Activated T-helper 1 cell treated with Interleukin-2 at 50 U/mL for 16 hours (primary cell): Measurements from ENCODE around the gene RBM19.

Experiments used
- DNase-seq: peaks from one replicate; pipeline ENCODE4 v3.0.0-alpha.2; 2020; ENCODE audit warnings: low read depth

RBM19 gene

GRCh38 chr12:113776536-113776935, 189.6 kb downstream of the RBM19 start:
- DNase-seq: no peak

DNA sequence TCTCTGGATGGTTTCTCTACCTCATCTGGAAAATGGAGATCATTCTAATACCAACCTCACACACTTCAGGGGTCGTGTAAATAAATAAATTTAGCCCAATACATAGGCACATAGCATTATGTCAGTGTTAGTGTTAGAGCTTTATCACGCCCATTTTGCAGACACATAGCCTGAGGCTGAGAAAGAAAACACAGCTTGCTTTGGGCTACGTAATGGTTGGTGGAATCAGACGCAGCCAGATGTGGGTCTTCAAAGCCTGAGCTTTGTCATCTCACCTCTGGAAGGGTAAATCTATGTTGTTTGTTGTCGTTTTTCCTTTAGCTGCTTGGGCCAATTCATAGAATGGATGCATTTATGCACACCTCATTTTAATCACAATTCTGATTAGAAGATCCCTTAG, 191.6 kb downstream of the RBM19 start:
- DNase-seq: no peak

DNA sequence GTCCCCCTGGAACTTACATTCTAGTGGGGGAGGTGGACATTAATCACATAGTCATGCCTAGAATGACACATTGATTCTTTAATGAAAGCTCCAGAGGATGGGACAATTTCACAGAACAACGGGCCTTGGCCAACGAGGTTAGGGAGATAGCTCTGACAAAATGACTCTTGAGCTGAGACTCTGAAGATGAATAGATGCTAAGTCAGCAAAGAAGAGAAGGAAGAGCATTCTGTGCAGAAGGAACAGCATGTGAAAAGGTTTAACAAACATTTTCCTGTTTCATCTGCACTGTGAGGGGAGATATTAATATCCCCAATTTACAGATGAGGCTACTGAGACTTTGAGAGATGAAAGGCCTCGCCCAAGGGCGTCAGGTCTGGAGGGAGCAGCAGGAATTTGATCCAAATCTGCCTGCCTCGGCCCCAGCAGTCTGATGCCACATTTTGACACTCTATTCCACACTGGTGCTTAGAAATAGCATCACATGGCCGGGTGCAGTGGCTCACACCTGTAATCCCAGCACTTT, 193.6 kb downstream of the RBM19 start:
- DNase-seq: no peak

DNA sequence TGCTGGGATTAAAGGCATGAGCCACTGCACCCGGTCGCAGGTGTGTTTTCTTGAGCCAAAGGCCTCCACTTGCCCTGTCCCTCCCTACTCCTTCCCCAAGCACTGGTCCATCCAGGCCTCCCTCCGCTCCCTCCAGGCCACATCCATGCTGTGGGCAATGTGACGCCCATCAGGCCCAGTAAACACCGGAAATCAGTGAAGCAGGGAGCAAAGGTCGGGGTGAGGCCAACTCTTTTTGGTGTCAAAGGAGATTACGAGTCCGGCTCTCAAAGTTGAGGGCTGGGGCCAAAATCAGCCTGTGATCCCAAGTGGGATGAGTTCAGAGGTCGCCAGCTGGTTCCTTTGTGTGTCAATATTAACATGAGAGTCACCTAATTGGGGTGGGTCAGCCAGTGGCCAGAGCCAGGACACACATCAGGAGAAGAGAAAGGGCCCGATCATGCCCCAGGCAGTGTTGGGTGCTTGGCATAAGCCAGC, 195.7 kb downstream of the RBM19 start:
- DNase-seq: no peak

DNA sequence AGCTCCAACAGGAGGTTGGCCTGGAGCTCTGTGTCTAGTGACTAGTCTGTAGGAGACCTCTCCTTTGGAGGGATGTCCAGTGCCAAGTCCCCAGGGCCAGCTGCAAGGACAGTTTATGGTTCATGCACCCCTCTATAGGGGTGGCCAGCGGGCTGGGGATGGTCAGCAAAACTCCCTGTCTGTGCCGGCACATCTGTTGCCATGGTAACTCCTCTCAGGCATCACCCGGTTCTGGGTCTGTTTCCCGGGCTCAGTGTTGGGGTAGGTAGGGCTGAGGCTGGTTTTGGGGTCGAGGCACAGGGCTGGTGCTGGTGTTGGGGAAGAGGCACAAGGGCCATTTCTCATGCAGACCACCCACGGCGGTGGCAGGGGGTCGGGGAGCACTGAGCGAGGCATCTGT, 196.8 kb downstream of the RBM19 start:
- no peak for DNase-seq

DNA sequence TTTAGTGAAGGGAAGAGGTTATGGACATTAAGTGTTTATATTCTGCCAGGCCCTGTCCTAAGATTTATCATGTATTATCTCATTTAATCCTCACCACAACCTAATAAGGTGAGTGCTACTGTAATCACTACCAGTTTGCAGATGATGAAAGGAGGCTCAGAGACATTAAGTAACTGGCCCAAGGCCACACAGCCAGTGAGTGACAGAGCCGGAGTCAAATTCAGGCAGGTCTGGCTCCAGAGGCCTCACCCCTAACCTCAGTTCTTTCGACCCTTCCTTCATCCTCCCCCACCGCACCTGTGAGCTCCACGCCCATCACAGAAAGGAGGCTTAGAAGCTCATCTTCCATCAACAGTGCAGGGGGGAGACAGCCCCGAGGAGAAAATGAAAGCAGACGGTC, 197.3 kb downstream of the RBM19 start:
- no peak for DNase-seq

DNA sequence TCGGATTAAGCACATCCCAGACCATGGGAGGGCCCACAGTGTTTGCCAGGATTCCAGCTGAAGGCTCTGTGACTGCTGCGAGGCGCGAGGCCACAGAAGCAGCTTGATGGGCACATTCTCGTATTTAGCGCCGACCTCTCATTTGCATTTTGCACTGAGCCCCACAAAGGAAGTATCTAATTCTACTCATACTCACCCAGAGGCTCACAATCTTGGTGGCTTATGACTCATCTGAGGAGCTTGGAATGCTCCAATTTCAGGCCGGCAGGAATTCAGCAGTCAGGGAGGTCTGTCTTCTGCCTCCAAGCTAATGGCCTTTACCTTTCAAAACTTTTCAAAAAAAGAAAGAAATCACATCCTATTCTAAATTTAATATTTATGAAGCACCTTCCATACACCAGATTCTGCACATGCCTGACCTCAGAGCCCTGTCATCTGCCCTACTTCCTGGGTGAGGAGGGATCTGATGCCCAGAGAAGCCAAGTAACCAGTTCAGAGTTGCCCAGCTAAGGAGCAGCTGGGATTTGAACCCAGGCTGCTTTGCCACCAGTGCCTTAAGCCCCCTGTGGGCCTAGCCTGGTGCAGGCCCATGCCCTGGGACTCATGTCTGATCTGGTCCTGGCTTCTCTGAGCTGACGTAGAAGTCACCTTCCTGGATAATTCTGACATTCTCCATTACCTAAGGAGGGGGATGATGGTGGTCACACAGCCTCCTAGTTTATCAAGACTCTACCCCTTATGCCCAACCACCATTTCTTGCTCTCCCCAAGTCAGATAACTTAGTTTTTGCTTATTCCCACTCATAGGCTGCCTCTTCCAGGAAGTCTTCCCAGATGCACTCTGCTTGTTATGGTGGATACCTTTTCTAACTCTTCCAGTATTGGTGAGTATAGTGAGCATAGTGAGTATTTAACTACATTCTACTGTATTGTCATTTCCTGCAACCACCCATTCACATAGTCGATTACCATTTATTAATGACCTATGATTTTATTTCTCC, 198.9 kb downstream of the RBM19 start:
- DNase-seq: no peak
